Naive thymus-derived CD8-positive, alpha-beta T cell (primary cell): ENCODE measurements around the gene OR10A3. TPM values are rescaled to one million over a fixed set of nuclear protein-coding genes. Genes with fewer than 3 reads are reported as not detected.

Source experiments
- polyA plus RNA-seq, 3 donors: library from polyadenylated mRNA; unstranded; fragments of 300-500 nt; fragmentation: Illumina TruSeq; gene quantifications; one replicate each; pipeline ENCODE4 v1.2.3, GENCODE V29; 2021
- total RNA-seq, 8 experiments: library from RNA in 2 of 8; stranded (reverse) in 2 of 8; gene quantifications; one replicate each; pipeline ENCODE4 v1.2.3 and lab custom pipeline; 2021 to 2026

Gene OR10A3
- total and polyA plus RNA-seq, 5 experiments from 2014 or later: not detected

Other genes starting within 250 kb of the OR10A3 start
- gene OVCH2, start 235.2 kb downstream of the OR10A3 start, total RNA-seq: not detected
- not detected for gene OVCH2, start 235.2 kb downstream of the OR10A3 start, polyA plus RNA-seq
- gene OR5P2, start 144.8 kb downstream of the OR10A3 start, total RNA-seq: not detected
- gene OR5P2, start 144.8 kb downstream of the OR10A3 start, polyA plus RNA-seq: not detected
- not detected for gene OR5P3, start 110.9 kb downstream of the OR10A3 start, total RNA-seq
- gene OR5P3, start 110.9 kb downstream of the OR10A3 start, polyA plus RNA-seq: not detected
- not detected for gene OR10A6, start 10.4 kb downstream of the OR10A3 start, total RNA-seq
- not detected for gene OR10A6, start 10.4 kb downstream of the OR10A3 start, polyA plus RNA-seq
- gene NLRP10, start 23.7 kb upstream of the OR10A3 start, total RNA-seq: not detected
- not detected for gene NLRP10, start 23.7 kb upstream of the OR10A3 start, polyA plus RNA-seq
- 100 to 1,000 TPM; 310 to 319 TPM for gene EIF3F, start 45.6 kb upstream of the OR10A3 start, total RNA-seq
- gene EIF3F, start 45.6 kb upstream of the OR10A3 start, polyA plus RNA-seq: 100 to 1,000 TPM; 408 to 500 (median 458) TPM
- gene TUB, start 139.5 kb upstream of the OR10A3 start, total RNA-seq: not detected
- gene TUB, start 139.5 kb upstream of the OR10A3 start, polyA plus RNA-seq: under 1 TPM in 2 of 3 donors, not detected in 1; 0.05 to 0.18 TPM
- 10 to 100 TPM; 57.6 to 58.1 TPM for gene RIC3, start 227.3 kb upstream of the OR10A3 start, total RNA-seq
- gene RIC3, start 227.3 kb upstream of the OR10A3 start, polyA plus RNA-seq: 1 to 10 TPM; 2.2 to 4.4 (median 3.5) TPM